Measurements from ENCODE around the gene ABTB1. TPM values are rescaled to one million over a fixed set of nuclear protein-coding genes. Genes with fewer than 3 reads are reported as not detected.

The ABTB1 gene
- total RNA-seq, 1 donor from 2014 or later = 8.7 TPM

GRCh38 chr3:127694467-127695215, 21.9 kb downstream of the ABTB1 start:
- H3K4me1 Mint-ChIP-seq (ENCODE audit: unreplicated experiment) = peaks cover 5% of the 10 kb centered on the region
- no peaks in the 10 kb centered on the region for H3K36me3 Mint-ChIP-seq (ENCODE audit: low read depth, unreplicated experiment)
- H3K9me3 Mint-ChIP-seq (ENCODE audit: unreplicated experiment) = no peaks in the 10 kb centered on the region
- no peak overlapping the region for H3K27ac Mint-ChIP-seq (ENCODE audit: unreplicated experiment)
- H3K4me3 Mint-ChIP-seq (ENCODE audit: unreplicated experiment) = no peak overlapping the region
- DNase-seq (ENCODE audit: low spot score) = peak; percentile 60
- peaks cover 7% of the 10 kb centered on the region for H3K27me3 Mint-ChIP-seq (ENCODE audit: unreplicated experiment)
- TF ChIP-seq CTCF (IDR thresholded peaks at IDR 0.05; ENCODE audit: unreplicated experiment) = no peak

GRCh38 chr3:127697551-127698240, 24.9 kb downstream of the ABTB1 start:
- no peak for TF ChIP-seq CTCF (IDR thresholded peaks at IDR 0.05; ENCODE audit: unreplicated experiment)
- peak overlapping the region; percentile 42 for H3K27ac Mint-ChIP-seq (ENCODE audit: unreplicated experiment)
- DNase-seq (ENCODE audit: low spot score) = peak; percentile 55
- H3K27me3 Mint-ChIP-seq (ENCODE audit: unreplicated experiment) = peaks cover 10% of the 10 kb centered on the region
- H3K4me1 Mint-ChIP-seq (ENCODE audit: unreplicated experiment) = peaks cover 21% of the 10 kb centered on the region
- H3K36me3 Mint-ChIP-seq (ENCODE audit: low read depth, unreplicated experiment) = no peaks in the 10 kb centered on the region
- H3K9me3 Mint-ChIP-seq (ENCODE audit: unreplicated experiment) = no peaks in the 10 kb centered on the region
- no peak overlapping the region for H3K4me3 Mint-ChIP-seq (ENCODE audit: unreplicated experiment)

- H3K36me3 Mint-ChIP-seq (ENCODE audit: low read depth, unreplicated experiment) = no peaks in the 10 kb centered on the region
- peaks cover 21% of the 10 kb centered on the region for H3K4me1 Mint-ChIP-seq (ENCODE audit: unreplicated experiment)
- H3K4me3 Mint-ChIP-seq (ENCODE audit: unreplicated experiment) = no peak overlapping the region
- H3K27ac Mint-ChIP-seq (ENCODE audit: unreplicated experiment) = no peak overlapping the region
- H3K9me3 Mint-ChIP-seq (ENCODE audit: unreplicated experiment) = no peaks in the 10 kb centered on the region
- no peak for DNase-seq (ENCODE audit: low spot score)
- H3K27me3 Mint-ChIP-seq (ENCODE audit: unreplicated experiment) = peaks cover 8% of the 10 kb centered on the region
- TF ChIP-seq CTCF (IDR thresholded peaks at IDR 0.05; ENCODE audit: unreplicated experiment) = no peak
Observed at GRCh38 chr3:127698286-127698685, 25.5 kb downstream of the ABTB1 start.

GRCh38 chr3:127698691-127699415, 26.1 kb downstream of the ABTB1 start:
- Mint-ChIP-seq H3K9me3 (ENCODE audit: unreplicated experiment) (no peaks in the 10 kb centered on the region), H3K27ac (ENCODE audit: unreplicated experiment) (no peak overlapping the region), H3K27me3 (ENCODE audit: unreplicated experiment) (peaks cover 7% of the 10 kb centered on the region), H3K4me3 (ENCODE audit: unreplicated experiment) (no peak overlapping the region), H3K36me3 (ENCODE audit: low read depth, unreplicated experiment) (no peaks in the 10 kb centered on the region), H3K4me1 (ENCODE audit: unreplicated experiment) (peaks cover 21% of the 10 kb centered on the region)
- no peak for TF ChIP-seq CTCF (IDR thresholded peaks at IDR 0.05; ENCODE audit: unreplicated experiment)
- DNase-seq (ENCODE audit: low spot score) = no peak

Measured in endothelial cell (in vitro differentiated cells).